ENCODE data around the gene CHCT1. TPM values are rescaled to one million over a fixed set of nuclear protein-coding genes. Genes with fewer than 3 reads are reported as not detected.
"Not testable (repeated sequence)": the region's sequence is repeated elsewhere in the genome, so short reads cannot be mapped to it uniquely, and the experiment has no call there.

The CHCT1 gene
- total RNA-seq, 4 donors from 2014 or later: not detected

DNA sequence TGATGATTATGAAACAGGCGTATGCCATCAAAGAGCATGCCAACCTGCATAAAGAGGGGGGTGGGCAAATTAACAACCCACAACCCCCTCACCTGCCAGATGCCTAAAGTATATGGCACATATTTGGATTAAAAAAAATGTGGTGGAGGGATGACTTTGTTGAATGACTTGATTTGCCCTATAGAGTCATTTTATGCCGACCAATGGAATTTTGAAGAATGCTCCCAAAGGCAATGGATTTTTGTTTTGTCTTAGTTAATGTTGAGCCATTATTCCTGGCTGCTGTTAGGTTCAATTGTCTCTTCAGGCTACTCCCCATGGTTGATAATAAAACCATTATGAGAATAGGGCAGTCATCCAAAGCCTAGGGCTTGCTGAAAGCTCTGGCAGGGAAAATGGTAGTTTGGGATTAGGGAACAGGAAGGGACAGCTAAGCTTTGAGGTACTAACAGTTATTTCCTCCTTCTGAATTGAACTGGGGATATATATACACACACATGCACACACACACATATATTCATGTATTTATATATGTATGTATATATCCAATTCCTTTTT, 5.8 kb upstream of the CHCT1 start:
- intact Hi-C loops (cut with DNase I): no loop called here
- Histone ChIP-seq H3K9me3 (no peaks in the 10 kb centered on the region), H3K4me3 (no peak overlapping the region), H3K27ac (no peak overlapping the region), H3K27me3 (peaks cover 0 to under 1% (median 0%) of the 10 kb centered on the region in 4 donors), H3K36me3 (no peaks in the 10 kb centered on the region), H3K4me1 (peaks cover 0 to 10% (median 5%) of the 10 kb centered on the region in 3 donors)
- WGBS, 2 donors: 75 to 78% methylated on average over 2 of the region's 2 CpGs
- TF ChIP-seq, protein P1, sequence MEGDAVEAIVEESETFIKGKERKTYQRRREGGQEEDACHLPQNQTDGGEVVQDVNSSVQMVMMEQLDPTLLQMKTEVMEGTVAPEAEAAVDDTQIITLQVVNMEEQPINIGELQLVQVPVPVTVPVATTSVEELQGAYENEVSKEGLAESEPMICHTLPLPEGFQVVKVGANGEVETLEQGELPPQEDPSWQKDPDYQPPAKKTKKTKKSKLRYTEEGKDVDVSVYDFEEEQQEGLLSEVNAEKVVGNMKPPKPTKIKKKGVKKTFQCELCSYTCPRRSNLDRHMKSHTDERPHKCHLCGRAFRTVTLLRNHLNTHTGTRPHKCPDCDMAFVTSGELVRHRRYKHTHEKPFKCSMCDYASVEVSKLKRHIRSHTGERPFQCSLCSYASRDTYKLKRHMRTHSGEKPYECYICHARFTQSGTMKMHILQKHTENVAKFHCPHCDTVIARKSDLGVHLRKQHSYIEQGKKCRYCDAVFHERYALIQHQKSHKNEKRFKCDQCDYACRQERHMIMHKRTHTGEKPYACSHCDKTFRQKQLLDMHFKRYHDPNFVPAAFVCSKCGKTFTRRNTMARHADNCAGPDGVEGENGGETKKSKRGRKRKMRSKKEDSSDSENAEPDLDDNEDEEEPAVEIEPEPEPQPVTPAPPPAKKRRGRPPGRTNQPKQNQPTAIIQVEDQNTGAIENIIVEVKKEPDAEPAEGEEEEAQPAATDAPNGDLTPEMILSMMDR (IDR thresholded peaks at IDR 0.05): no peak
- no peak for TF ChIP-seq POLR2A (IDR thresholded peaks at IDR 0.05)
- DNase-seq: no peak

- H3K4me3 ChIP-seq; intact Hi-C loops (cut with DNase I); H3K27ac ChIP-seq; H3K9me3 ChIP-seq; H3K36me3 ChIP-seq; DNase-seq: not testable (repeated sequence)
- H3K27me3 ChIP-seq: peaks cover 0 to 11% (median 0%) of the 10 kb centered on the region in 4 donors
- 85 to 90% methylated on average over 4 of the region's 4 CpGs for WGBS, 2 donors
- H3K4me1 ChIP-seq: peaks cover 0 to 17% (median 8%) of the 10 kb centered on the region in 3 donors
Observed at GRCh38 chr17:60419003-60419402, 3.3 kb upstream of the CHCT1 start.

GRCh38 chr17:60419875-60420274, 2.4 kb upstream of the CHCT1 start:
- DNase-seq; H3K36me3 ChIP-seq; H3K27ac ChIP-seq; H3K9me3 ChIP-seq; H3K4me3 ChIP-seq; intact Hi-C loops (cut with DNase I): not testable (repeated sequence)
- Histone ChIP-seq H3K4me1 (peaks cover 0 to 17% (median 8%) of the 10 kb centered on the region in 3 donors), H3K27me3 (peaks cover 0 to 11% (median 0%) of the 10 kb centered on the region in 4 donors)
- 89 to 96% methylated on average over 7 of the region's 7 CpGs for WGBS, 2 donors

GRCh38 chr17:60421273-60422161, 772 bp upstream of the CHCT1 start:
- 0 to 1% methylated on average over 12 to 41 of the region's 66 CpGs for WGBS, 2 donors
- TF ChIP-seq, protein P1 (IDR thresholded peaks at IDR 0.05): peak; percentile 69 to 95 (median 88)
- TF ChIP-seq POLR2A (IDR thresholded peaks at IDR 0.05): no peak
- Histone ChIP-seq H3K27me3 (peaks cover 0 to 21% (median 0%) of the 10 kb centered on the region in 4 donors), H3K27ac (peak overlapping the region; percentile 22 to 51 (median 32)), H3K36me3 (no peaks in the 10 kb centered on the region), H3K4me3 (peak overlapping the region; percentile 34 to 79 (median 48)), H3K4me1 (peaks cover 0 to 17% (median 8%) of the 10 kb centered on the region in 3 donors), H3K9me3 (no peaks in the 10 kb centered on the region)
- no peak for DNase-seq
- intact Hi-C loops (cut with DNase I): no loop called here

GRCh38 chr17:60423865-60424264, 1.6 kb downstream of the CHCT1 start:
- intact Hi-C loops (cut with DNase I): no loop called here
- no peaks in the 10 kb centered on the region for H3K9me3 ChIP-seq
- DNase-seq: no peak

More at GRCh38 chr17:60423865-60424264, 1.6 kb downstream of the CHCT1 start:
- H3K4me3 ChIP-seq: no peak overlapping the region
- no peak overlapping the region for H3K27ac ChIP-seq
- H3K4me1 ChIP-seq: peaks cover 0 to 17% (median 8%) of the 10 kb centered on the region in 3 donors
- TF ChIP-seq, protein P1 (IDR thresholded peaks at IDR 0.05): no peak
- no peak for TF ChIP-seq POLR2A (IDR thresholded peaks at IDR 0.05)
- WGBS, 2 donors: 55 to 77% methylated on average over 3 of the region's 3 CpGs
- H3K36me3 ChIP-seq: no peaks in the 10 kb centered on the region
- H3K27me3 ChIP-seq: peaks cover 0 to 26% (median 0%) of the 10 kb centered on the region in 4 donors
